CD4-positive, alpha-beta T cell treated with Interleukin-4 for 1 hour (primary cell): ENCODE measurements around the gene MED13L.
A peak's percentile ranks its signal among the peaks of the same experiment; 100 is the strongest.
"Not testable (repeated sequence)": the region's sequence is repeated elsewhere in the genome, so short reads cannot be mapped to it uniquely, and the experiment has no call there.

ENCODE experiments used
- DNase-seq, 2 donors: peaks; one replicate each; pipeline ENCODE4 v3.0.0-alpha.2; 2020 to 2022

Gene MED13L

GRCh38 chr12:116043659-116044535 lies 233.6 kb downstream of the MED13L start:
- DNase-seq = no peak

GRCh38 chr12:116040402-116040801 lies 237.1 kb downstream of the MED13L start:
- DNase-seq = no peak

- no peak for DNase-seq
Observed at GRCh38 chr12:116039081-116039480, 238.4 kb downstream of the MED13L start.

GRCh38 chr12:116037941-116038837 lies 239.3 kb downstream of the MED13L start:
- DNase-seq = no peak

GRCh38 chr12:116033765-116034164 lies 243.7 kb downstream of the MED13L start:
- no peak for DNase-seq

- DNase-seq = not testable (repeated sequence)
Observed at GRCh38 chr12:116031624-116032023, 245.9 kb downstream of the MED13L start.

- DNase-seq = no peak
Observed at GRCh38 chr12:116028619-116029018, 248.9 kb downstream of the MED13L start.

- no peak for DNase-seq
Observed at GRCh38 chr12:116027551-116027821, 250.0 kb downstream of the MED13L start.

- DNase-seq = no peak
Observed at GRCh38 chr12:116026768-116027550, 250.5 kb downstream of the MED13L start.

- no peak for DNase-seq
Observed at GRCh38 chr12:116026346-116026745, 251.1 kb downstream of the MED13L start.

GRCh38 chr12:116024769-116025168 lies 252.7 kb downstream of the MED13L start:
- no peak for DNase-seq

GRCh38 chr12:116019415-116019814 lies 258.1 kb downstream of the MED13L start:
- DNase-seq = no peak

- no peak for DNase-seq
Observed at GRCh38 chr12:116018282-116018681, 259.2 kb downstream of the MED13L start.

GRCh38 chr12:116015525-116015924 lies 262.0 kb downstream of the MED13L start:
- peak in 1 of 2 donors; percentile 22 for DNase-seq

- DNase-seq = no peak
Observed at GRCh38 chr12:116012757-116013156, 264.7 kb downstream of the MED13L start.

GRCh38 chr12:116011217-116011616 lies 266.3 kb downstream of the MED13L start:
- DNase-seq = no peak

- no peak for DNase-seq
Observed at GRCh38 chr12:116010467-116010866, 267.0 kb downstream of the MED13L start.

GRCh38 chr12:116009805-116010204 lies 267.7 kb downstream of the MED13L start:
- DNase-seq = no peak

GRCh38 chr12:116006141-116006540 lies 271.4 kb downstream of the MED13L start:
- no peak for DNase-seq

GRCh38 chr12:116002890-116003536 lies 274.5 kb downstream of the MED13L start:
- DNase-seq = no peak

- no peak for DNase-seq
Observed at GRCh38 chr12:116000252-116000651, 277.2 kb downstream of the MED13L start.

GRCh38 chr12:115999582-115999981 lies 277.9 kb downstream of the MED13L start:
- DNase-seq = no peak
